HCT116 (cell line): ENCODE data around the gene FUT9. TPM values are rescaled to one million over a fixed set of nuclear protein-coding genes. Genes with fewer than 3 reads are reported as not detected.

Experiments used
- ATAC-seq: fragments of 200-7000 bp; cut with Tn5 transposase; 2 replicates; pipeline ENCODE4 v1.9.1; 2020; ENCODE audit warnings: mild to moderate bottlenecking, moderate library complexity
- BruUV-seq: library from RNA; stranded (reverse); fragments of 400-500 nt; replicated peaks from 2 replicates; lab custom pipeline; 2021; lab: Mats Ljungman, UMichigan
- CTCF ChIA-PET: fragments of 300-600 bp; sonication (Branson Sonifier 250); formaldehyde crosslinking; loops from one replicate; lab custom pipeline; 2021; ENCODE audit warnings: antibody characterized with exemption; lab: Charles Lee
- POLR2A ChIA-PET: fragments of 300-600, 350-600 bp; sonication (Branson Sonifier 250); formaldehyde crosslinking; loops from one replicate; lab custom pipeline; 2021; ENCODE audit warnings: antibody characterized with exemption; lab: Charles Lee
- RAD21 ChIA-PET, 2 experiments: fragments of 300-600 bp; sonication (Branson Sonifier 250); formaldehyde crosslinking; loops; one replicate each; lab custom pipeline; 2023; ENCODE audit warnings: low total read pairs in 2 of 2; ENCODE audit not compliant: uncharacterized antibody in 2 of 2, unreplicated experiment in 2 of 2, low non-redundant PET in 1 of 2; lab: Charles Lee
- DNase-seq: peaks from one replicate; pipeline ENCODE4 v3.0.0-alpha.2; 2010; ENCODE audit warnings: low read depth, low spot score
- H2AFZ ChIP-seq: fragments of 200-600 bp; shearing (Covaris generic), sonication (generic); 2 replicates; pipeline ENCODE4 v1.6.1; 2017; ENCODE audit warnings: low read depth, mixed run types, mixed read lengths, antibody characterized with exemption, low read length; ENCODE audit not compliant: poor library complexity, severe bottlenecking
- H3K27ac ChIP-seq: 2 replicates; pipeline ENCODE4 v1.5.1; 2012; ENCODE audit warnings: low read depth, low read length
- H3K27me3 ChIP-seq: fragments of 200-600 bp; sonication (generic); 2 replicates; pipeline ENCODE4 v1.6.1; 2016; ENCODE audit warnings: mixed run types, low read length, mixed read lengths; ENCODE audit not compliant: insufficient read depth
- H3K36me3 ChIP-seq, 2 experiments: fragments of 200-500 bp in 1 of 2; fragments of 200-600 bp in 1 of 2; sonication (Bioruptor generic) in 1 of 2; sonication (generic) in 1 of 2; 2 replicates each; pipeline versions ENCODE4 v1.5.1 to v1.6.1; 2014 to 2016; ENCODE audit warnings: low read length in 2 of 2, inconsistent platforms in 1 of 2, mixed read lengths in 1 of 2, mixed run types in 1 of 2; ENCODE audit not compliant: insufficient read depth in 2 of 2, control insufficient read depth in 1 of 2
- H3K4me1 ChIP-seq, 2 experiments: fragments of 200-600 bp in 1 of 2; sonication (generic) in 1 of 2; 2 replicates each; pipeline versions ENCODE4 v1.5.1 to v1.6.1; 2012 to 2017; ENCODE audit warnings: low read length in 2 of 2, inconsistent platforms in 1 of 2, mild to moderate bottlenecking in 1 of 2, mixed read lengths in 1 of 2, mixed run types in 1 of 2, moderate library complexity in 1 of 2; ENCODE audit not compliant: insufficient read depth in 2 of 2, control insufficient read depth in 1 of 2
- H3K4me2 ChIP-seq: fragments of 200-600 bp; sonication (generic); 2 replicates; pipeline ENCODE4 v1.6.1; 2017; ENCODE audit warnings: mixed run types, low read length, mixed read lengths
- H3K4me3 ChIP-seq, 2 experiments: fragments of 200-600 bp in 1 of 2; sonication (generic) in 1 of 2; replicated peaks in 1 of 2; 2 replicates each; pipeline ENCODE4 v1.5.1; 2011 to 2016; ENCODE audit warnings: low read length in 2 of 2, control low read depth in 1 of 2, low read depth in 1 of 2, mild to moderate bottlenecking in 1 of 2, mixed read lengths in 1 of 2, mixed run types in 1 of 2
- H3K79me2 ChIP-seq: fragments of 200-600 bp; sonication (generic); 2 replicates; pipeline ENCODE4 v1.6.1; 2017; ENCODE audit warnings: mild to moderate bottlenecking, mixed run types, low read length, moderate library complexity, mixed read lengths; ENCODE audit not compliant: insufficient read depth
- H3K9ac ChIP-seq: fragments of 200-600 bp; sonication (generic); 2 replicates; pipeline ENCODE4 v1.6.1; 2016; ENCODE audit warnings: low read length, mixed read lengths
- H3K9me2 ChIP-seq: fragments of 200-600 bp; sonication (generic), shearing (Covaris generic); 2 replicates; pipeline ENCODE4 v1.6.1; 2017; ENCODE audit warnings: mixed run types, mild to moderate bottlenecking, moderate library complexity; ENCODE audit not compliant: insufficient read depth
- H3K9me3 ChIP-seq, 2 experiments: fragments of 200-500 bp in 1 of 2; fragments of 200-600 bp in 1 of 2; sonication (Bioruptor generic) in 1 of 2; sonication (generic) in 1 of 2; 2 replicates each; pipeline ENCODE4 v1.6.1; 2014 to 2017; ENCODE audit warnings: low read length in 2 of 2, mixed read lengths in 2 of 2, inconsistent platforms in 1 of 2, low read depth in 1 of 2, mild to moderate bottlenecking in 1 of 2, mixed run types in 1 of 2, moderate library complexity in 1 of 2; ENCODE audit not compliant: control insufficient read depth in 1 of 2, insufficient read depth in 1 of 2
- H4K20me1 ChIP-seq: fragments of 200-600 bp; sonication (generic), shearing (Covaris generic); 2 replicates; pipeline ENCODE4 v1.6.1; 2017; ENCODE audit warnings: mixed run types, mild to moderate bottlenecking, moderate library complexity; ENCODE audit not compliant: insufficient read depth
- EGR1 ChIP-seq: IDR thresholded peaks from 2 replicates; pipeline ENCODE4 v1.6.1; 2012; ENCODE audit warnings: low read depth
- EZH2 ChIP-seq: fragments of 200-600 bp; sonication (generic); IDR thresholded peaks from 2 replicates; pipeline ENCODE4 v1.6.1; 2017; ENCODE audit warnings: antibody characterized with exemption, mixed run types
- EZH2phosphoT487 ChIP-seq: fragments of 200-600 bp; IDR thresholded peaks from 2 replicates; pipeline ENCODE4 v1.6.1; 2018; ENCODE audit warnings: antibody characterized with exemption, borderline replicate concordance
- FOSL1 ChIP-seq: IDR thresholded peaks from 2 replicates; pipeline ENCODE4 v1.6.1; 2012; ENCODE audit warnings: low read depth
- POLR2A ChIP-seq: IDR thresholded peaks from 2 replicates; pipeline ENCODE4 v1.7.0; 2011; ENCODE audit warnings: borderline replicate concordance; ENCODE audit not compliant: insufficient read depth, insufficient read length; ENCODE audit errors: extremely low read depth
- POLR2AphosphoS5 ChIP-seq: IDR thresholded peaks from 2 replicates; pipeline ENCODE4 v1.6.1; 2011; ENCODE audit warnings: mild to moderate bottlenecking, low read depth, low read length, moderate library complexity
- RAD21 ChIP-seq: IDR thresholded peaks from 2 replicates; pipeline ENCODE4 v1.6.1; 2012; ENCODE audit warnings: low read depth, mild to moderate bottlenecking
- SIN3A ChIP-seq: IDR thresholded peaks from 2 replicates; pipeline ENCODE4 v1.6.1; 2012; ENCODE audit warnings: low read depth
- intact Hi-C: fragments of 100-400 bp; cut with micrococcal nuclease; formaldehyde crosslinking; loops from 2 replicates; pipeline ENCODE4 v1.10.0; 2022
- total RNA-seq: library from RNA; stranded (reverse); gene quantifications from one replicate; pipeline ENCODE4 v1.2.1, GENCODE V29; 2021; ENCODE audit not compliant: unreplicated experiment
- TF ChIP-seq, protein P1 (sequence below): IDR thresholded peaks from 2 replicates; pipeline ENCODE4 v1.6.1; 2012; ENCODE audit warnings: low read depth
- TF ChIP-seq, protein P2 (sequence below): IDR thresholded peaks from 2 replicates; pipeline ENCODE4 v1.6.1; 2012

The FUT9 gene
- total RNA-seq, 1 experiment from 2014 or later, result not detected

DNA sequence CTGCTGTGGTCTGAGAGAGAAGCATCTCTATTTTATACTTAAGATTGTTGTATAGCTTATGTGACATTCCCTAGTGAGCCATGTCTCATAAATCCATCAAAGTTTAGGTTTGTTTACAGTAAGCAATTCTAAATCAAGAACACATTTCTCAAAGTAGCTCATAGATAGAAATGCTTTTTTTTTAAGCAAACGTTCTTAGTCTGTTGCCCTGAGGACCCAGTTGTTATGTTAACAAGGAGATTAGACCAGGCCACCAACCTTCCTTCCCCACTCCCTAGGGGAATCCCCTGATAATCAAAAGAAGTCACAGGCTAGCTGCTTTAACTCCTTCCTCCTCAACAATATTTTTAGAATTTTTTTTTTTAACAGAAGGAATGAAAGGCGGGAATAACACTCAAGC lies 169.0 kb downstream of the FUT9 start:
- POLR2A ChIA-PET, result no interaction called here
- Histone ChIP-seq H4K20me1 (no peaks in the 10 kb centered on the region), H3K9ac (no peak overlapping the region), H3K27me3 (no peaks in the 10 kb centered on the region), H3K4me3 (no peak overlapping the region), H3K4me2 (no peak overlapping the region), H3K79me2 (no peaks in the 10 kb centered on the region), H3K27ac (no peak overlapping the region), H3K9me2 (no peaks in the 10 kb centered on the region)
- no peak for DNase-seq
- no TSS peak for BruUV-seq
- no peak for ATAC-seq
- TF ChIP-seq EZH2phosphoT487 (no peak), POLR2AphosphoS5 (no peak), EGR1 (no peak), RAD21 (no peak), POLR2A (no peak), FOSL1 (no peak), SIN3A (no peak), EZH2 (no peak)
- TF ChIP-seq, protein P1, sequence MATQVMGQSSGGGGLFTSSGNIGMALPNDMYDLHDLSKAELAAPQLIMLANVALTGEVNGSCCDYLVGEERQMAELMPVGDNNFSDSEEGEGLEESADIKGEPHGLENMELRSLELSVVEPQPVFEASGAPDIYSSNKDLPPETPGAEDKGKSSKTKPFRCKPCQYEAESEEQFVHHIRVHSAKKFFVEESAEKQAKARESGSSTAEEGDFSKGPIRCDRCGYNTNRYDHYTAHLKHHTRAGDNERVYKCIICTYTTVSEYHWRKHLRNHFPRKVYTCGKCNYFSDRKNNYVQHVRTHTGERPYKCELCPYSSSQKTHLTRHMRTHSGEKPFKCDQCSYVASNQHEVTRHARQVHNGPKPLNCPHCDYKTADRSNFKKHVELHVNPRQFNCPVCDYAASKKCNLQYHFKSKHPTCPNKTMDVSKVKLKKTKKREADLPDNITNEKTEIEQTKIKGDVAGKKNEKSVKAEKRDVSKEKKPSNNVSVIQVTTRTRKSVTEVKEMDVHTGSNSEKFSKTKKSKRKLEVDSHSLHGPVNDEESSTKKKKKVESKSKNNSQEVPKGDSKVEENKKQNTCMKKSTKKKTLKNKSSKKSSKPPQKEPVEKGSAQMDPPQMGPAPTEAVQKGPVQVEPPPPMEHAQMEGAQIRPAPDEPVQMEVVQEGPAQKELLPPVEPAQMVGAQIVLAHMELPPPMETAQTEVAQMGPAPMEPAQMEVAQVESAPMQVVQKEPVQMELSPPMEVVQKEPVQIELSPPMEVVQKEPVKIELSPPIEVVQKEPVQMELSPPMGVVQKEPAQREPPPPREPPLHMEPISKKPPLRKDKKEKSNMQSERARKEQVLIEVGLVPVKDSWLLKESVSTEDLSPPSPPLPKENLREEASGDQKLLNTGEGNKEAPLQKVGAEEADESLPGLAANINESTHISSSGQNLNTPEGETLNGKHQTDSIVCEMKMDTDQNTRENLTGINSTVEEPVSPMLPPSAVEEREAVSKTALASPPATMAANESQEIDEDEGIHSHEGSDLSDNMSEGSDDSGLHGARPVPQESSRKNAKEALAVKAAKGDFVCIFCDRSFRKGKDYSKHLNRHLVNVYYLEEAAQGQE, result no peak
- TF ChIP-seq, protein P2, sequence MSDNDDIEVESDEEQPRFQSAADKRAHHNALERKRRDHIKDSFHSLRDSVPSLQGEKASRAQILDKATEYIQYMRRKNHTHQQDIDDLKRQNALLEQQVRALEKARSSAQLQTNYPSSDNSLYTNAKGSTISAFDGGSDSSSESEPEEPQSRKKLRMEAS, result no peak
- TF ChIP-seq, all 23 proteins: peak for 0
- no peak overlapping the region for H2AFZ ChIP-seq
- H3K36me3 ChIP-seq, result no peaks in the 10 kb centered on the region
- no peaks in the 10 kb centered on the region for H3K9me3 ChIP-seq
- RAD21 ChIA-PET, result no interaction called here
- no peaks in the 10 kb centered on the region for H3K4me1 ChIP-seq
- intact Hi-C loops, result no loop called here
- CTCF ChIA-PET, result no interaction called here
